H1 (cell line): Measurements from ENCODE around the gene DELE1. TPM values are rescaled to one million over a fixed set of nuclear protein-coding genes. Genes with fewer than 3 reads are reported as not detected.

Experiments used
- CTCF ChIA-PET: fragments of 300-600 bp; sonication (Branson Sonifier 250); formaldehyde crosslinking; loops from one replicate; lab custom pipeline; 2021; ENCODE audit not compliant: partially characterized antibody; lab: Charles Lee
- POLR2A ChIA-PET: fragments of 300-600 bp; sonication (Branson Sonifier 250); formaldehyde crosslinking; loops from one replicate; lab custom pipeline; 2021; ENCODE audit warnings: inconsistent platforms; ENCODE audit not compliant: partially characterized antibody; lab: Charles Lee
- DNase-seq, 2 experiments: peaks; one replicate each; pipeline versions ENCODE4 v3.0.0 to v3.0.0-alpha.2; 2010 to 2022; ENCODE audit warnings: low spot score in 2 of 2, low read depth in 1 of 2, mixed read lengths in 1 of 2
- FAIRE-seq: peaks from 2 replicates; lab custom pipeline; 2011; peaks lifted over from hg19 to GRCh38; lab: Jason Lieb, UNC
- H2AFZ ChIP-seq: 2 replicates; pipeline ENCODE4 v1.8.1; 2012; ENCODE audit warnings: low read length, inconsistent platforms
- H2AK5ac ChIP-seq: 2 replicates; pipeline ENCODE4 v1.6.1; 2013; ENCODE audit warnings: low read depth, low read length
- H2BK120ac ChIP-seq: replicated peaks from 2 replicates; pipeline ENCODE3; 2013; ENCODE audit warnings: low read depth, low read length, inconsistent platforms
- H2BK12ac ChIP-seq: 2 replicates; pipeline ENCODE4 v1.6.1; 2013; ENCODE audit warnings: low read depth, low read length
- H2BK15ac ChIP-seq: 2 replicates; pipeline ENCODE4 v1.6.1; 2013; ENCODE audit warnings: low read length
- H2BK20ac ChIP-seq: 2 replicates; pipeline ENCODE4 v1.6.1; 2013; ENCODE audit warnings: low read length
- H2BK5ac ChIP-seq: 2 replicates; pipeline ENCODE4 v1.6.1; 2013; ENCODE audit warnings: low read depth, low read length
- H3K14ac ChIP-seq: 2 replicates; pipeline ENCODE4 v1.6.1; 2013; ENCODE audit warnings: inconsistent platforms; ENCODE audit not compliant: insufficient read length
- H3K18ac ChIP-seq: 2 replicates; pipeline ENCODE4 v1.6.1; 2013; ENCODE audit warnings: low read length; ENCODE audit errors: extremely low read depth
- H3K23ac ChIP-seq: 2 replicates; pipeline ENCODE4 v1.6.1; 2013; ENCODE audit warnings: inconsistent platforms; ENCODE audit not compliant: insufficient read length
- H3K23me2 ChIP-seq: 2 replicates; pipeline ENCODE4 v1.6.1; 2013; ENCODE audit warnings: low read depth, low read length
- H3K27ac ChIP-seq: 2 replicates; pipeline ENCODE4 v1.6.1; 2011; ENCODE audit warnings: low read depth, low read length, inconsistent platforms
- H3K27me3 ChIP-seq, 4 experiments: replicated peaks in 1 of 4; 1 replicate in 1 of 4; 2 replicates in 3 of 4; pipeline versions ENCODE4 v1.6.1 to v1.8.1; 2011 to 2013; ENCODE audit warnings: low read length in 3 of 4, mild to moderate bottlenecking in 3 of 4, inconsistent platforms in 2 of 4, mixed read lengths in 2 of 4, moderate library complexity in 1 of 4; ENCODE audit not compliant: control insufficient read depth in 3 of 4, insufficient read depth in 3 of 4; ENCODE audit errors: extremely low read depth in 1 of 4
- H3K36me3 ChIP-seq, 4 experiments: 2 replicates each; pipeline versions ENCODE4 v1.6.1 to v1.8.1; 2011 to 2013; ENCODE audit warnings: mild to moderate bottlenecking in 4 of 4, low read length in 3 of 4, moderate library complexity in 2 of 4, control low read depth in 1 of 4, inconsistent platforms in 1 of 4; ENCODE audit not compliant: insufficient read depth in 4 of 4, control insufficient read depth in 2 of 4
- H3K4ac ChIP-seq: replicated peaks from 2 replicates; pipeline ENCODE3; 2013; ENCODE audit warnings: low read length, low read depth, mixed read lengths, inconsistent platforms; ENCODE audit not compliant: insufficient read length
- H3K4me1 ChIP-seq, 4 experiments: replicated peaks in 1 of 4; 1 replicate in 1 of 4; 2 replicates in 3 of 4; pipeline versions ENCODE4 v1.6.1 to v1.8.1; 2011 to 2013; ENCODE audit warnings: low read length in 3 of 4, inconsistent platforms in 2 of 4, mixed read lengths in 1 of 4; ENCODE audit not compliant: insufficient read depth in 4 of 4, control insufficient read depth in 3 of 4
- H3K4me2 ChIP-seq, 2 experiments: 2 replicates each; pipeline versions ENCODE4 v1.6.1 to v1.8.1; 2011 to 2013; ENCODE audit warnings: low read depth in 2 of 2, low read length in 2 of 2, control low read depth in 1 of 2, inconsistent platforms in 1 of 2, mild to moderate bottlenecking in 1 of 2; ENCODE audit not compliant: insufficient read depth in 1 of 2
- H3K4me3 ChIP-seq, 4 experiments: fragments of 200-600, 300-600 bp in 1 of 4; sonication (generic), shearing (Covaris generic), sonication (Bioruptor Twin) in 1 of 4; 2 replicates each; pipeline versions ENCODE4 v1.5.1 to v1.8.1; 2011 to 2016; ENCODE audit warnings: low read length in 4 of 4, low read depth in 3 of 4, control low read depth in 2 of 4, inconsistent platforms in 2 of 4, mild to moderate bottlenecking in 2 of 4, mixed read lengths in 1 of 4, moderate library complexity in 1 of 4; ENCODE audit not compliant: insufficient read depth in 2 of 4; ENCODE audit errors: extremely low read depth in 1 of 4
- H3K56ac ChIP-seq: replicated peaks from 2 replicates; pipeline ENCODE3; 2013; ENCODE audit warnings: low read depth, mild to moderate bottlenecking, mixed read lengths, low read length, inconsistent platforms; ENCODE audit not compliant: insufficient read length
- H3K79me1 ChIP-seq: 2 replicates; pipeline ENCODE4 v1.6.1; 2013; ENCODE audit warnings: low read depth, low read length, control low read depth
- H3K79me2 ChIP-seq, 2 experiments: 2 replicates each; pipeline versions ENCODE4 v1.6.1 to v1.8.1; 2012 to 2013; ENCODE audit warnings: low read length in 2 of 2, mild to moderate bottlenecking in 2 of 2, inconsistent platforms in 1 of 2; ENCODE audit not compliant: insufficient read depth in 2 of 2, control insufficient read depth in 1 of 2
- H3K9ac ChIP-seq, 4 experiments: replicated peaks in 1 of 4; 1 replicate in 1 of 4; 2 replicates in 3 of 4; pipeline versions ENCODE4 v1.6.1 to v1.8.1; 2011 to 2013; ENCODE audit warnings: low read depth in 3 of 4, low read length in 3 of 4, control low read depth in 2 of 4, mild to moderate bottlenecking in 2 of 4, moderate library complexity in 2 of 4, inconsistent platforms in 1 of 4; ENCODE audit errors: extremely low read depth in 1 of 4
- H3K9me3 ChIP-seq, 2 experiments: 2 replicates each; pipeline versions ENCODE4 v1.6.1 to v1.8.1; 2012 to 2013; ENCODE audit warnings: mild to moderate bottlenecking in 2 of 2, moderate library complexity in 2 of 2, control low read depth in 1 of 2, inconsistent platforms in 1 of 2, low read depth in 1 of 2, low read length in 1 of 2, mixed read lengths in 1 of 2; ENCODE audit not compliant: insufficient read depth in 2 of 2
- H4K20me1 ChIP-seq, 2 experiments: replicated peaks in 1 of 2; 2 replicates each; pipeline versions ENCODE3 to v1.8.1; 2011 to 2013; ENCODE audit warnings: inconsistent platforms in 2 of 2, low read length in 2 of 2, mild to moderate bottlenecking in 1 of 2; ENCODE audit not compliant: insufficient read depth in 2 of 2, control insufficient read depth in 1 of 2
- H4K5ac ChIP-seq: 2 replicates; pipeline ENCODE4 v1.6.1; 2013; ENCODE audit warnings: low read length, low read depth, mixed read lengths, inconsistent platforms; ENCODE audit not compliant: insufficient read length
- H4K8ac ChIP-seq: 2 replicates; pipeline ENCODE4 v1.8.0; 2013; ENCODE audit warnings: mild to moderate bottlenecking, moderate library complexity, low read length, inconsistent platforms; ENCODE audit not compliant: insufficient read depth; ENCODE audit errors: extremely low read depth
- H4K91ac ChIP-seq: replicated peaks from 2 replicates; pipeline ENCODE3; 2013; ENCODE audit warnings: low read length, mixed read lengths, inconsistent platforms; ENCODE audit not compliant: insufficient read length
- BCL11A ChIP-seq, 2 experiments: IDR thresholded peaks; one replicate each; pipeline ENCODE4 v1.6.1; 2011; ENCODE audit warnings: low read depth in 2 of 2, low read length in 2 of 2, mild to moderate bottlenecking in 2 of 2
- KDM4A ChIP-seq: IDR thresholded peaks from one replicate; pipeline ENCODE4 v1.7.1; 2012; ENCODE audit warnings: low read depth, mild to moderate bottlenecking, moderate library complexity, low read length, inconsistent platforms; ENCODE audit not compliant: severe bottlenecking
- RAD21 ChIP-seq, 2 experiments: IDR thresholded peaks in 1 of 2; conservative IDR thresholded peaks in 1 of 2; 2 replicates each; pipeline ENCODE4 v1.6.1; 2011; ENCODE audit warnings: low read depth in 2 of 2, low read length in 2 of 2, improper control_type of control experiment in 1 of 2, inconsistent platforms in 1 of 2, mild to moderate bottlenecking in 1 of 2, moderate library complexity in 1 of 2
- SIN3A ChIP-seq, 2 experiments: IDR thresholded peaks in 1 of 2; conservative IDR thresholded peaks in 1 of 2; 2 replicates each; pipeline ENCODE4 v1.6.1; 2011 to 2012; ENCODE audit warnings: low read length in 2 of 2, improper control_type of control experiment in 1 of 2, low read depth in 1 of 2, mild to moderate bottlenecking in 1 of 2
- SUZ12 ChIP-seq: fragments of 200-600 bp; sonication (generic); IDR thresholded peaks from 2 replicates; pipeline ENCODE4 v1.6.1; 2012; ENCODE audit warnings: mild to moderate bottlenecking, inconsistent platforms, low read length, moderate library complexity, mixed read lengths
- YY1 ChIP-seq: IDR thresholded peaks from 2 replicates; pipeline ENCODE4 v1.6.1; 2011; ENCODE audit warnings: low read depth, mild to moderate bottlenecking, low read length
- WGBS, 2 experiments: shearing (Covaris generic) in 1 of 2; methylation state at CpG; one replicate each; pipeline versions ENCODE4 v1.1.6 to v1.1.7; 2013 to 2015; ENCODE audit warnings: low lambda C conversion rate in 2 of 2, mixed read lengths in 2 of 2, inconsistent platforms in 1 of 2, low coverage in 1 of 2, missing lambda C conversion rate in 1 of 2; ENCODE audit not compliant: insufficient replicate concordance in 2 of 2, insufficient coverage in 1 of 2, insufficient read length in 1 of 2; ENCODE audit errors: extremely low coverage in 1 of 2, missing lambda C conversion rate in 1 of 2; 5-methylcytosine and 5-hydroxymethylcytosine counted together
- polyA plus RNA-seq, 7 experiments: library from polyadenylated mRNA; depleted of rRNA in 3 of 7; stranded (reverse) in 5 of 7; unstranded in 2 of 7; fragments of >200 nt in 5 of 7; fragments of 200-250 nt in 2 of 7; gene quantifications; 1 replicate in 5 of 7; 2 replicates in 1 of 7; 4 replicates in 1 of 7; pipeline versions ENCODE4 v1.2.1 to v1.2.3, GENCODE V29; 2011 to 2013; ENCODE audit warnings: missing spikeins in 2 of 7, mixed read lengths in 2 of 7
- total RNA-seq: library from RNA; stranded (reverse); fragmentation: NEBNext Ultra II Directional; extraction: Animal tissue kit (Norgen Biotek cat#: 25700); gene quantifications from 2 replicates; pipeline ENCODE4 v1.2.1, GENCODE V29; 2021
- TF ChIP-seq, protein P1 (sequence below), 3 experiments: IDR thresholded peaks; 1 replicate in 2 of 3; 2 replicates in 1 of 3; pipeline versions ENCODE4 v1.5.1 to v1.6.1; 2011; ENCODE audit warnings: low read length in 3 of 3, mild to moderate bottlenecking in 3 of 3, inconsistent platforms in 2 of 3, low read depth in 1 of 3, moderate library complexity in 1 of 3; ENCODE audit not compliant: insufficient read depth in 1 of 3; ENCODE audit errors: control extremely low read depth in 1 of 3

DELE1 gene
- total and polyA plus RNA-seq, 2 of the 8 experiments (the other 6 are each of a cell fraction or from before 2014, with no cell fraction given): 61.4 to 114 TPM

DNA sequence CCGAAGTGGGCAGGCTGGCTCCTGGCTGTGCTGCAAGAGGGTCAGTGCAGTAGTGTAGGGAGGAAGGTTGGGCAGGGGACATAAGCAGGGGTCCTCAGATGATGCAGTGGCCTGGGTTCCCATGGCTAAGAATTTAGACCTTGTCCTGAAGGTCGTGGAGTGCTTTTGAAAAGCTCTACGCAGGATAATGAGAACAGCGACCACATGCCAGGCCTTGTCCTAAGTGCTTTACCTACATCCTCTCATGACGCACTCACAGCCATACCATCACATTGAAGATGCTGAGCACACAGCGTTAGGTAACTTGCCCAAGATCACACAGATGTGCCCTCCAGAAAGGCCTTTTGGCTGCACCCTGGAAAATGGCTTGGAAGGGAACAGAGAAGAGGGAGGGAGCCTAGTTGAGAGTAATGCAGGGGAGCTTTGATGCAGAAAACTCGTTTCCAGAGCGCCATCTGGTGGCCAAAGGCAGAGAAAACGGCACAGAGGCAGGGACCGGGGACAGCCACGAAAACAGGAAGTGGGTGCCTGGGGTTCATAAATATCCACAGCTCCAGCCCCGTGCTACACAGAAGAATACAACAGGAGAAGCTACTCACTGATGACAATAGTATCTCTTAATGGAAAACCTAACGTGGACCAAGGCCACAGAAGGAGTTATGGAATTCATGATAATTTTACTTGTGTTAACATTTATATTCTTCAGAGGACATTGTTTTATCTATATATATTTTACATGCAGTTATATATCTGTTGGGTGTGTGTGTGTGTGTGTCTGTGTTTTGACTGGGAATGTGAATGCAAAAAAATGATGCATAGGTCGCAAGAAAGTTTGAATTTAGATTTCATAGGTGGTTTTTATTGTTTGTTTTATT, 37.0 kb downstream of the DELE1 start:
- H3K4me3 ChIP-seq: no peak overlapping the region
- no peak for TF ChIP-seq SUZ12
- no peak for TF ChIP-seq BCL11A (IDR thresholded peaks at IDR 0.05; ENCODE audit: low read depth in 2 of 2, low read length in 2 of 2)
- TF ChIP-seq, protein P1, sequence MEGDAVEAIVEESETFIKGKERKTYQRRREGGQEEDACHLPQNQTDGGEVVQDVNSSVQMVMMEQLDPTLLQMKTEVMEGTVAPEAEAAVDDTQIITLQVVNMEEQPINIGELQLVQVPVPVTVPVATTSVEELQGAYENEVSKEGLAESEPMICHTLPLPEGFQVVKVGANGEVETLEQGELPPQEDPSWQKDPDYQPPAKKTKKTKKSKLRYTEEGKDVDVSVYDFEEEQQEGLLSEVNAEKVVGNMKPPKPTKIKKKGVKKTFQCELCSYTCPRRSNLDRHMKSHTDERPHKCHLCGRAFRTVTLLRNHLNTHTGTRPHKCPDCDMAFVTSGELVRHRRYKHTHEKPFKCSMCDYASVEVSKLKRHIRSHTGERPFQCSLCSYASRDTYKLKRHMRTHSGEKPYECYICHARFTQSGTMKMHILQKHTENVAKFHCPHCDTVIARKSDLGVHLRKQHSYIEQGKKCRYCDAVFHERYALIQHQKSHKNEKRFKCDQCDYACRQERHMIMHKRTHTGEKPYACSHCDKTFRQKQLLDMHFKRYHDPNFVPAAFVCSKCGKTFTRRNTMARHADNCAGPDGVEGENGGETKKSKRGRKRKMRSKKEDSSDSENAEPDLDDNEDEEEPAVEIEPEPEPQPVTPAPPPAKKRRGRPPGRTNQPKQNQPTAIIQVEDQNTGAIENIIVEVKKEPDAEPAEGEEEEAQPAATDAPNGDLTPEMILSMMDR (IDR thresholded peaks at IDR 0.05; ENCODE audit: control extremely low read depth in 1 of 3, insufficient read depth in 1 of 3, low read depth in 1 of 3, low read length in 3 of 3): peak; percentile 80 to 91 (median 88)
- no peak for TF ChIP-seq YY1
- TF ChIP-seq KDM4A: no peak
- no peak; a peak in 1 of 4 replicates for TF ChIP-seq SIN3A (conservative IDR thresholded peaks at IDR 0.05 in 1 of 2, IDR thresholded peaks at IDR 0.05 in 1 of 2; ENCODE audit: low read depth in 1 of 2, low read length in 2 of 2)
- peak; percentile 87 for TF ChIP-seq RAD21 (IDR thresholded peaks at IDR 0.05 in 1 of 2, conservative IDR thresholded peaks at IDR 0.05 in 1 of 2; ENCODE audit: low read depth in 2 of 2, low read length in 2 of 2)

More for the DNA sequence above, 37.0 kb downstream of the DELE1 start:
- H2AK5ac ChIP-seq: no peak overlapping the region
- no peaks in the 10 kb centered on the region; a peak in 1 of 7 replicates for H3K27me3 ChIP-seq
- FAIRE-seq: peak; percentile 86
- peak overlapping the region; percentile 9 for H4K91ac ChIP-seq
- no peak overlapping the region for H3K27ac ChIP-seq
- H3K9me3 ChIP-seq: no peaks in the 10 kb centered on the region
- no peak overlapping the region for H3K23ac ChIP-seq
- 31% methylated on average over 14 of the region's 14 CpGs; no CpG with 5 or more reads in 1 of the 2 experiments for WGBS, 2 experiments
- H2BK5ac ChIP-seq: peak overlapping the region; percentile 26
- no peak overlapping the region for H3K14ac ChIP-seq
- no peak overlapping the region for H2BK20ac ChIP-seq
- no peak overlapping the region; the same call in 1 of the 2 replicates for H4K8ac ChIP-seq
- H3K4ac ChIP-seq: peak overlapping the region; percentile 30
- peak overlapping the region; percentile 13; the same call in 1 of the 2 replicates for H2BK15ac ChIP-seq
- H2BK12ac ChIP-seq: peak overlapping the region; percentile 82
- H2BK120ac ChIP-seq: peak overlapping the region; percentile 5
- H3K18ac ChIP-seq: peak overlapping the region; percentile 12; the same call in 1 of the 2 replicates
- H3K9ac ChIP-seq: no peak overlapping the region
- ChIA-PET POLR2A (interaction anchor here (0.7 to 9.2 kb wide), 14 partner anchors 9 to 324 kb away, joined by 3 to 121 read pairs (median 4); partner anchors contain the start of genes HDAC3, RELL2 and RNF14), CTCF (interaction anchor here (0.6 to 13.3 kb wide), 82 partner anchors 9 to 590 kb away, joined by 3 to 324 read pairs (median 4); partner anchors contain the start of genes ARAP3, DELE1, FCHSD1 and PCDH1)
- H3K4me2 ChIP-seq: 0 out of 4 replicates have a peak overlapping the region, but pooled peaks of 1 of the 2 experiments have one; percentile 6
- H4K5ac ChIP-seq: no peak overlapping the region
- H2AFZ ChIP-seq: peak overlapping the region; percentile 66; the same call in 1 of the 2 replicates
- no peaks in the 10 kb centered on the region for H3K79me2 ChIP-seq
- H3K79me1 ChIP-seq: no peaks in the 10 kb centered on the region
- no peak overlapping the region for H3K56ac ChIP-seq
- H3K36me3 ChIP-seq: no peaks in the 10 kb centered on the region
- H3K23me2 ChIP-seq: no peaks in the 10 kb centered on the region
- no peaks in the 10 kb centered on the region for H4K20me1 ChIP-seq
- H3K4me1 ChIP-seq: peaks cover 2 to 9% (median 9%) of the 10 kb centered on the region in 4 experiments; a peak in 6 of 7 replicates
- peak; percentile 50 to 92 for DNase-seq
